GM12878 (cell line): ENCODE results near the gene TBC1D20. TPM values are rescaled to one million over a fixed set of nuclear protein-coding genes. Genes with fewer than 3 reads are reported as not detected.

ENCODE experiments used
- ASH2L ChIP-seq: fragments of 300-600, 200-600 bp; sonication (generic); IDR thresholded peaks from 2 replicates; pipeline ENCODE4 v1.6.1; 2017; ENCODE audit warnings: low read depth, mild to moderate bottlenecking, borderline replicate concordance
- BACH1 ChIP-seq: fragments of 450-650 bp; IDR thresholded peaks from 2 replicates; pipeline ENCODE4 v1.6.1; 2017; ENCODE audit warnings: mild to moderate bottlenecking, borderline replicate concordance
- BHLHE40 ChIP-seq, 2 experiments: fragments of 450-650 bp in 1 of 2; IDR thresholded peaks; 2 replicates each; pipeline ENCODE4 v1.6.1; 2011 to 2017; ENCODE audit warnings: low read depth in 2 of 2, borderline replicate concordance in 1 of 2, improper control_type of control experiment in 1 of 2, low read length in 1 of 2, mild to moderate bottlenecking in 1 of 2
- DPF2 ChIP-seq: fragments of 450-650 bp; IDR thresholded peaks from 2 replicates; pipeline ENCODE4 v1.6.1; 2017; ENCODE audit warnings: mild to moderate bottlenecking
- E2F8 ChIP-seq: fragments of 450-650 bp; IDR thresholded peaks from 2 replicates; pipeline ENCODE4 v1.6.1; 2018; ENCODE audit warnings: mild to moderate bottlenecking, low read depth, moderate library complexity; ENCODE audit not compliant: partially characterized antibody
- EGR1 ChIP-seq, 2 experiments: IDR thresholded peaks; 1 replicate in 1 of 2; 2 replicates in 1 of 2; pipeline ENCODE4 v1.6.1; 2011 to 2012; ENCODE audit warnings: low read depth in 2 of 2, low read length in 2 of 2, borderline replicate concordance in 1 of 2, mild to moderate bottlenecking in 1 of 2, moderate library complexity in 1 of 2
- ETV6 ChIP-seq, 2 experiments: fragments of 450-650 bp in 1 of 2; IDR thresholded peaks in 1 of 2; conservative IDR thresholded peaks in 1 of 2; 2 replicates each; pipeline ENCODE4 v1.6.1; 2014; ENCODE audit warnings: antibody characterized with exemption in 1 of 2, borderline replicate concordance in 1 of 2, low read depth in 1 of 2, mild to moderate bottlenecking in 1 of 2, moderate library complexity in 1 of 2
- FOS ChIP-seq: IDR thresholded peaks from 3 replicates; pipeline ENCODE4 v1.6.1; 2011; ENCODE audit warnings: borderline replicate concordance; ENCODE audit not compliant: insufficient read length; ENCODE audit errors: extremely low read depth
- GABPA ChIP-seq: IDR thresholded peaks from 2 replicates; pipeline ENCODE4 v1.6.1; 2014; ENCODE audit warnings: antibody characterized with exemption, low read depth, mild to moderate bottlenecking, inconsistent platforms
- MEF2A ChIP-seq: IDR thresholded peaks from 2 replicates; pipeline ENCODE4 v1.6.1; 2011; ENCODE audit warnings: low read depth, mild to moderate bottlenecking, low read length, moderate library complexity; ENCODE audit not compliant: insufficient read depth
- MLLT1 ChIP-seq: fragments of 450-650 bp; IDR thresholded peaks from 2 replicates; pipeline ENCODE4 v1.6.1; 2016; ENCODE audit warnings: mild to moderate bottlenecking
- NBN ChIP-seq: fragments of 450-650 bp; IDR thresholded peaks from 2 replicates; pipeline ENCODE4 v1.6.1; 2016
- NR2C1 ChIP-seq: fragments of 450-650 bp; IDR thresholded peaks from 2 replicates; pipeline ENCODE4 v1.6.1; 2017; ENCODE audit warnings: antibody characterized with exemption, mild to moderate bottlenecking, moderate library complexity
- PML ChIP-seq: IDR thresholded peaks from 2 replicates; pipeline ENCODE4 v1.6.1; 2012; ENCODE audit warnings: low read length, inconsistent platforms
- POLR2A ChIP-seq: IDR thresholded peaks from 2 replicates; pipeline ENCODE4 v1.6.1; 2011; ENCODE audit warnings: low read depth, mild to moderate bottlenecking, low read length
- POLR2AphosphoS5 ChIP-seq: IDR thresholded peaks from 2 replicates; pipeline ENCODE4 v1.6.1; 2011; ENCODE audit warnings: mild to moderate bottlenecking, low read length, inconsistent platforms
- SIX5 ChIP-seq: IDR thresholded peaks from 2 replicates; pipeline ENCODE4 v1.6.1; 2011; ENCODE audit warnings: mild to moderate bottlenecking, low read depth, low read length, moderate library complexity; ENCODE audit not compliant: severe bottlenecking
- SMAD5 ChIP-seq: IDR thresholded peaks from 2 replicates; pipeline ENCODE4 v1.6.1; 2016; ENCODE audit warnings: antibody characterized with exemption, low read depth
- TAF1 ChIP-seq: IDR thresholded peaks from 2 replicates; pipeline ENCODE4 v1.6.1; 2011; ENCODE audit warnings: mild to moderate bottlenecking, low read depth, low read length, borderline replicate concordance
- ZBTB40 ChIP-seq: fragments of 450-650 bp; IDR thresholded peaks from 2 replicates; pipeline ENCODE4 v1.6.1; 2016; ENCODE audit warnings: mild to moderate bottlenecking, moderate library complexity, borderline replicate concordance
- ZSCAN29 ChIP-seq: fragments of 450-650 bp; IDR thresholded peaks from 2 replicates; pipeline ENCODE4 v1.6.1; 2017; ENCODE audit warnings: mild to moderate bottlenecking, moderate library complexity
- polyA plus RNA-seq, 11 experiments: library from polyadenylated mRNA; depleted of rRNA in 4 of 11; unstranded in 6 of 11; stranded (reverse) in 5 of 11; fragments of >200 nt; fragmentation: Nextera tagmentation in 4 of 11; fragmentation: Illumina TruSeq in 1 of 11; extraction: Ambion mirVana in 4 of 11; extraction: Trizol in 1 of 11; gene quantifications; 1 replicate in 1 of 11; 2 replicates in 10 of 11; pipeline versions ENCODE4 v1.2.1 to v1.2.3, GENCODE V29; 2011 to 2016; ENCODE audit warnings: inconsistent platforms in 2 of 11, missing spikeins in 2 of 11, low read depth in 1 of 11
- total RNA-seq, 4 experiments: library from RNA; depleted of rRNA in 3 of 4; stranded (reverse); fragments of >200 nt in 3 of 4; fragmentation: Illumina TruSeq in 1 of 4; extraction: Trizol in 1 of 4; gene quantifications; 2 replicates each; pipeline versions ENCODE4 v1.2.1 to v1.2.3, GENCODE V29; 2013 to 2021

TBC1D20 gene
- total and polyA plus RNA-seq, 10 of the 15 experiments (the other 5 are each of a cell fraction or from before 2014, with no cell fraction given), result 4.3 to 17.9 (median 11.2) TPM

GRCh38 chr20:407953-408842 lies 54.1 kb downstream of the TBC1D20 start, which contains the start of gene RBCK1 (continued):
- TF ChIP-seq ZBTB40, result peak; percentile 77; the same call in 1 of the 2 replicates
- TF ChIP-seq FOS, result no peak
- TF ChIP-seq POLR2AphosphoS5, result peak; percentile 48; the same call in 1 of the 2 replicates
- peak; percentile 60; the same call in 1 of the 2 replicates for TF ChIP-seq ASH2L
- peak in 1 of 2 experiments; percentile 54; a peak in 2 of 4 replicates for TF ChIP-seq ETV6 (conservative IDR thresholded peaks at IDR 0.05 in 1 of 2, IDR thresholded peaks at IDR 0.05 in 1 of 2; ENCODE audit: borderline replicate concordance in 1 of 2, low read depth in 1 of 2)
- no peak for TF ChIP-seq SMAD5
- no peak for TF ChIP-seq ZSCAN29
- no peak for TF ChIP-seq E2F8
- peak; percentile 27 for TF ChIP-seq SIX5
- TF ChIP-seq MEF2A, result no peak
- peak in 1 of 2 experiments; percentile 45; a peak in 2 of 3 replicates for TF ChIP-seq EGR1 (IDR thresholded peaks at IDR 0.05; ENCODE audit: borderline replicate concordance in 1 of 2, low read depth in 2 of 2, low read length in 2 of 2)
- peak; percentile 86 for TF ChIP-seq GABPA
- TF ChIP-seq POLR2A, result peak; percentile 72
- TF ChIP-seq NR2C1, result 0 out of 2 replicates have a peak, but pooled peaks have one; percentile 28
- peak in 1 of 2 experiments; percentile 16; a peak in 1 of 4 replicates for TF ChIP-seq BHLHE40 (IDR thresholded peaks at IDR 0.05; ENCODE audit: borderline replicate concordance in 1 of 2, low read depth in 2 of 2, low read length in 1 of 2)
- TF ChIP-seq PML, result no peak; the same call in 1 of the 2 replicates
- 0 out of 2 replicates have a peak, but pooled peaks have one; percentile 28 for TF ChIP-seq BACH1
- TF ChIP-seq MLLT1, result peak; percentile 18; the same call in 1 of the 2 replicates
- 0 out of 2 replicates have a peak, but pooled peaks have one; percentile 22 for TF ChIP-seq TAF1
- TF ChIP-seq NBN, result peak; percentile 14; the same call in 1 of the 2 replicates
- TF ChIP-seq DPF2, result 0 out of 2 replicates have a peak, but pooled peaks have one; percentile 47
